ENCODE data around the gene AADACL2.

The AADACL2 gene

GRCh38 chr3:151806838-151807237 is 73.1 kb downstream of the AADACL2 start:
- DNase-seq (ENCODE audit: low read depth in 2 of 2): no peak

All from activated CD8-positive, alpha-beta memory T cell treated with anti-CD3 and anti-CD28 coated beads for 4 hours (primary cell).